NCI-H2227 treated with DMSO at 0.1 percent for 48 hours (cell line): ENCODE results near the gene BID.
"Not testable (repeated sequence)": the region's sequence is repeated elsewhere in the genome, so short reads cannot be mapped to it uniquely, and the experiment has no call there.

Source experiments
- DNase-seq: peaks from one replicate; lab custom pipeline; 2025; lab: John Stamatoyannopoulos, UW

Gene BID

GRCh38 chr22:17700778-17701177 is 73.5 kb downstream of the BID start:
- no peak for DNase-seq

GRCh38 chr22:17699696-17700340 is 74.5 kb downstream of the BID start:
- no peak for DNase-seq

DNA sequence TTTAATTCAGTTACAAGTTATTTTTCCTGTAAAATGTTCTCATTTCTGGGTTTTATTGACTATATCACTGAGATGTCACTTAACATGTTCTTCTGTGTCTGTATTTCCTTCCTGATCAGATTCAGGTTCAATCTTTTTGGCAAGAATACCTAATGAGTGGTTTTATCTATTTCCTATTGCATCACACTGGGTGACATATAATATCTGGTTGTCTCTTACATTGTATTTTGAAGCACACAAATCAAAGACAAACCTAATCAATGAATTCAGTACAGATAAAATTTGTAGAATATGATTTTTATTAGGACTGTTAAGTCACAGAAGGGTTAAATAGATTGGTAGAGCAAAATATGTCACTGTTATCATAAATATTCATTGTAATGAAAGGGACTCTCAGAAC is 75.3 kb downstream of the BID start:
- no peak for DNase-seq

- DNase-seq = not testable (repeated sequence)
These were observed 76.0 kb downstream of the BID start for GRCh38 chr22:17698276-17698675.

GRCh38 chr22:17697196-17697595 is 77.1 kb downstream of the BID start:
- not testable (repeated sequence) for DNase-seq

DNA sequence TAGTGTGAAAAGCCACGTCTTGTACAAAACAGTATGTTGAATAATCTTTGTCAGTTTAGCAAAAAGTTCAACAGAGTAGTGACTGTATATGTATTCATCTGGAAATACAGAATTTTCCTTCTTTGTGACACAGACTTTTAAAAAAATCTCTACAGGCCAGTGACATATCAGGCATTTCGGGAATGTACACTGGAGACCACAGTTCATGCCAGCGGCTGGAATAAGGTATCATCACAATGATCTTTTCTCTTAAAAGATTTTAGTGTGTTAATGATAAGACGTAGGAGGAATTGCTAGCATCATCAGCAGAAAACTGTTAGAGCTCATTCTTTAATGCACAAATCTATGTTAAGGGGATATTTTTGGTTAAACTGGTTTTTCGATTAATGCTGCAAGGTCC is 78.3 kb downstream of the BID start:
- no peak for DNase-seq

- no peak for DNase-seq
These were observed 79.5 kb downstream of the BID start for GRCh38 chr22:17694752-17695151.

GRCh38 chr22:17694193-17694592 is 80.1 kb downstream of the BID start:
- DNase-seq = no peak

GRCh38 chr22:17692841-17693240 is 81.4 kb downstream of the BID start:
- no peak for DNase-seq

DNA sequence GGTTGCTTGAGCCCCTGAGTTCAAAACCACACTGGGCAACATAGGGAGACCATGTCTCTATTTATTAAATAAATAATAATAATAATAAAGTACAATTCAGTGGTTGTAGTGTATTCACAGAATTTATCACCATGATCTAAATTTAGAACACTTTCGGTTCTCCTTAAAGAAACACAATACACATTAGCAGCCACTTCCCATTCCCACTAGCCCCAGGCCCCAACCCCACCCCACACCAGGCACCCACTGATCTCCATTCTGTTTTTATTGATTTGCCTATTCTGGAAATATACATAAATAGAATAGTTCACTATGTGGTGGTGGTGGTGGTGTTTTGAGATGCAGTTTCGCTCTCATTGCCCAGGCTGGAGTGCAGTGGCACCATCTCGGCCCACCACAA is 90.0 kb downstream of the BID start:
- DNase-seq = no peak
